Stimulated activated CD8-positive, alpha-beta memory T cell treated with anti-CD3 and anti-CD28 coated beads, Interleukin-12 subunit alpha, Interleukin-12 subunit beta, amount 100 ng/mL, for 1 hour (primary cell): ENCODE results near the gene ABLIM2.

Experiments used
- DNase-seq: peaks from one replicate; pipeline ENCODE4 v3.0.0-alpha.2; 2020; ENCODE audit warnings: low read depth

Gene ABLIM2

DNA sequence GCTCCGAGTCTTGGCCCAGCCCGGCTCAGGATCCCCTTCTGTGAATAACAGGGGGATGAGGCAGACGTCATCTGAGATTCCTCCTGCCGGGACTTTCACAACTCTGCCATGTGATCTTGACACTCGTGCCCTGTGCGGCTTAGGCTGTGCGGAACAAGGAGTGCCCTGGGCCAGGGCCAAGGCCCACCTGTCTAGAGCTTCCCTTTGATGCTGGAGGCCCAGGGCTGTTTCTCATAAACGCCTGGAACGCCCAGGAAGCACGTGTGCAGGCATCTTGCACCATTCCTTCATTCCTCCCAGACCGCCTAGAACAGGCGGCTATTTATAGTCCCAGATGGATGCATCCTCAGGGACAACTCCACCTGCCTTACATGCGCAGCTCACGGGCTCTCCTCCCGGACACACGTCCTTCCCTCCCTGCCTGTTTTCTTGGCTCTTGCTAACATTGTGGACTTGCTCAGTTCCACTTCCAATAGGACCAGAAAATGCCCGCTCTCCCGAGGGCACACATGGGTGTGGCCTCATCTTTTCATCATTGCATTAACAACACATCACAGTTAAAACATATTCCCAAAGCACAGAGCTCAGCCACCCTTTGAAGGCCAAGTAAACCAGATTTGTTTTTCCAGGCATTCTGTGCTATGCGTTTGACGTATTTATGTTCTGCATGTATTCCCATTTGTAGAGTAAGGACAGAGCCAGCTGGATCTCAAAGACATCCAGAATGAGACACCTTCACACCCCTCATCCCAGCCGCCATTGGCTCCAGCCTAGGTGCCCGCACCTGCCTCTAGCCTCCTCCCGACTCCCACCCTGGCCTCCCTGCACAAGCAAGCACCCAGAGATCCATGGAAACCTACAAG, 57.2 kb downstream of the ABLIM2 start:
- no peak for DNase-seq

GRCh38 chr4:8099981-8100464, 58.6 kb downstream of the ABLIM2 start:
- no peak for DNase-seq

- DNase-seq: no peak
These were observed 60.1 kb downstream of the ABLIM2 start for GRCh38 chr4:8098506-8098905.

- DNase-seq: no peak
These were observed 60.8 kb downstream of the ABLIM2 start for GRCh38 chr4:8097721-8098345.

DNA sequence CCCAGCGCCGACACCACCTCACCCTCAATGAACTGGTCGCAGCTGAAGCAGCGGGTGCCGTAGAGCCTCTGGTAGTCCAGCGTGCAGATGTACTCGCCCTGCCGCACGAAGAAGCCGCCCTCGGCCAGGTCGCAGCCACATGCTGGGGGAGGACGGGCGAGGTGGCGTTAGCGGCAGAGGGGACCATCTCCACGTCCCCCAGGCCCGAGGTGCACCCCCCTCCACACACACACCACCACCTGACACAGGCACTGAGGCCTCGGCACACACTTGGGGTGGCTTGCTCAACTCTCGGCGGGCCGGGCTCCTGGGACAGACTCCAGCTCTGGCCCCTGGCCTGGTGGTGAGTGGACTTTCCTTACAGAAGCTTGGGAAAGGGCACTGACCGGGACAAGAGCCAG, 61.5 kb downstream of the ABLIM2 start:
- DNase-seq: no peak

DNA sequence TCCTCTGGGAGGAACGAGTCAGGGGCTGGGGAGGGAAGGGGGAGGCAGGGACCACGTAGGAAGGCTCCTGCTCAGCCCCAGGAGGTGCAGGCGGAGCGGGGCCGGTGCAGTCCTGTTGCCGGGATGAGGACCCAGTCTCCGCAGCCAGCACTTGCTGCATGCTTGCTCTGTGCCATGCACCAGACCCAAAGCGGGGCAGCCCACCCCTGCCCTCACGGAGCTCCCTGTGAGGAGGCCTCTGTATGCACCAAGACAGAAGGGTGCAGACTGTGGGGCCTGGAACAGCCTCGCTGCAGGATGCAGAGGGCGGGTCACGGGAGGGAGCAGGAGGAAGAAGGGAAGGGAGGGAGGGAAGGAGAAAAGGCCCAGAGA, 61.9 kb downstream of the ABLIM2 start:
- no peak for DNase-seq

- DNase-seq: no peak
These were observed 62.5 kb downstream of the ABLIM2 start for GRCh38 chr4:8095956-8096689.

- DNase-seq: no peak
These were observed 64.9 kb downstream of the ABLIM2 start for GRCh38 chr4:8093587-8094274.

DNA sequence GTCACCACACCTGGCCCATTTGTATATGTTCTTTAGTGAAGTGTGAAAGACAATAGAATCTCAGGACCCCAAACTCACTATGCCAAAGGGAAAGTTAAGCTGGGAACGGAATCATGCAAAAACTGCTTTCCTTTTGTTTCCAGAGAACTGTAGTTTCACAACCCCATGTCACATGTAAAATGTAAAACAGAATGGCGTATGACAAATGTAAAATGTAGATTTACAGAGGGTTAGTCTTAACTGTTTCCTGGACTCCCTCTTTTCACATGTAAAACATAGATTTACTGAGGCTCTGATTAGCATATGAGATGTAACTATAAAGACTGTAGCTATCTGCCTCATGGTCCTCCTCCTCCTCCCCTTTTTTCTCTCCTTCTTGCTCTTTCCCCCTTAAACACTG, 66.3 kb downstream of the ABLIM2 start:
- DNase-seq: no peak

DNA sequence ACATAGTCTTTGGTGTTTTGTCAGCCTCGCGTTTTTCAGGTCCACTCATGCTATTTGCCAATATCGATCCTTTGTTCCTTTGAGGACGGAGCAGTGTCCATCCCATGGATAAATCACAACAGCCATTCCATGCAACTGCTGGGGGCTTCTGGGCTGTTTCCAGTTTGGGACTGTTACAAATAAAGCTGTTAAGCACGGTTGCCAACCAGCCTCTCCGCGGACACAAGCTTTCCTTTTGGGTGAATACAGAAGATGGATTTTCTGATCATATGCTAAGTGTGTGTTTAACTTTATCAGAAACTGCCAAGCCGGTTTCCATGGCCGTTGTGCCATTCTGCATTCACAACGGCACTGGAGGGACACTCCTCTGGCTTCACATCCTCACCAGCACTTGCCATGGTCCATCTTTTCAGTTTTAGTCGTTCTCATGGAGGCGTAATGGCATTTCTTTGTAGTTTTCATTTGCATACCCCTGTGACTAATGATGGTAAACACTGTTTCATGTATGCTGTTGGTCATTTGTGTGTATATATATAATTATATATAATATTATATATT, 67.8 kb downstream of the ABLIM2 start:
- DNase-seq: no peak

GRCh38 chr4:8090312-8090711, 68.3 kb downstream of the ABLIM2 start:
- DNase-seq: no peak

- no peak for DNase-seq
These were observed 68.8 kb downstream of the ABLIM2 start for GRCh38 chr4:8089862-8090261.

- no peak for DNase-seq
These were observed 69.6 kb downstream of the ABLIM2 start for GRCh38 chr4:8088966-8089491.

DNA sequence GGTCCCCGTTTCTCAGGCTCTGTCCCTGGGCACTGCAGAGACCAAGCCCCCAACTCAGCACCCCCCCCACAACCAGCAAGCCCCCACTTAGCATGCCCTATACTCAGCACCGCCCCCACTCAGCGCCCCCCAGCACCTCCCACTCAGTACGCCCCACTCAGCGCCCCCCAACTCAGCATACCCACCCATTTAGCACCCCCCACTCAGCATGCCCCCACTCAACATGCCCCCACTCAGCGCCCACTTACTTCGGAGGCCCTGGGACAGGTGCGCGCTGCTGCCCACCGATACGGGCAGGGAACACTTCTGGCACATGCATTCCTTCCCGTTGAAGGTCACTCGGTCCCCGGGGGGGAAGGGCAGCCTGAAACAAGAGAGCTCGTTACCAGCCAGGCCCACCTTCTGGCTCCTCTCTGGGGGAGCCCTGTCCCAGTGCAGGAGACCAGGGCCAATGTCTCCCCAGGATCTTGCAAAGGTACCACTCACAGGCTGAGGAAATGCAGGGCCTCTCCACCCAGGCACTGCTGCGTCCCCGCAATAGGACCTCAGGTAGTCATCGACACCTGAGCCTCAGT, 70.6 kb downstream of the ABLIM2 start:
- no peak for DNase-seq

GRCh38 chr4:8086783-8087445, 71.7 kb downstream of the ABLIM2 start:
- DNase-seq: no peak

GRCh38 chr4:8085491-8086117, 73.0 kb downstream of the ABLIM2 start:
- no peak for DNase-seq

DNA sequence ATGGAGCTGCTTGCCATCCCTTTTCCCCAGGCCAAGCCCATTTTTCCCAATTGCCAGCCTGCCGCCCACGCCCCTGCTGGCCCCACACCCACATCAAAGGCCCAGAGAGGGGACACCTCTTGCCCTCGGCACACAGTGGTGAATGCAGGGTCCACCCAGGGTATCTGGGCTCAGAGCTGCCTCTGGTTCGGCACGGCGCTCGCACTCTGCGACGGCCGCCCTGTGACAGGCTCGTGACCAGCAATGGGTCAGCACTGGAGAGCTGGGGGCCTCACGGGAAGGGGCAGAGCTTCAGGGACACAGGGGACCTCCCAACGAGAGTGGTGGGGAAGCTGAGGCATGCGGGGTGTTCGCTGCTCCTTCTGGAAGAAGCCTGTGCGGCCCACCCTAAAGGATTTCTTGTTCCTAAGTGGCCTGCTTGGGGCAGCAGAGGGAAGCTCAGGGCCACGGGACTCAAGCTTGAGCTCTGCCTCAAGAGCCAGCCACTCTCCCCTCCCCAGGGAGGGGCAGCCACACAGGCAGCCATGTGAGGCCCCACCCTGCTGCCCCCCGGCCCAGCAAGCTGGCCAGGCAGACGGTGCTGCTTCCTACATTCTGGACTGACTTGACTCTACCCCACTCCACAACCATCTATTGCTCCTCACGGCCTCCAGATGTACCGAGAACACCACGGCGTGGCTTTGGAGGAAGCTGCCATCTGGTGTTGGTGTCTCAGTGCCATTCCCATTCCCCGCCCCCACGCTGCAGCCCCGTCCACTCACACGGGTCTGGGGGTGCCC, 73.7 kb downstream of the ABLIM2 start:
- DNase-seq: no peak

GRCh38 chr4:8084031-8084660, 74.5 kb downstream of the ABLIM2 start:
- no peak for DNase-seq
